Measurements from ENCODE around the gene COBLL1. TPM values are rescaled to one million over a fixed set of nuclear protein-coding genes. Genes with fewer than 3 reads are reported as not detected.
"Not testable (repeated sequence)": the region's sequence is repeated elsewhere in the genome, so short reads cannot be mapped to it uniquely, and the experiment has no call there.

COBLL1 gene
- total RNA-seq, 2 experiments from 2014 or later: not detected

DNA sequence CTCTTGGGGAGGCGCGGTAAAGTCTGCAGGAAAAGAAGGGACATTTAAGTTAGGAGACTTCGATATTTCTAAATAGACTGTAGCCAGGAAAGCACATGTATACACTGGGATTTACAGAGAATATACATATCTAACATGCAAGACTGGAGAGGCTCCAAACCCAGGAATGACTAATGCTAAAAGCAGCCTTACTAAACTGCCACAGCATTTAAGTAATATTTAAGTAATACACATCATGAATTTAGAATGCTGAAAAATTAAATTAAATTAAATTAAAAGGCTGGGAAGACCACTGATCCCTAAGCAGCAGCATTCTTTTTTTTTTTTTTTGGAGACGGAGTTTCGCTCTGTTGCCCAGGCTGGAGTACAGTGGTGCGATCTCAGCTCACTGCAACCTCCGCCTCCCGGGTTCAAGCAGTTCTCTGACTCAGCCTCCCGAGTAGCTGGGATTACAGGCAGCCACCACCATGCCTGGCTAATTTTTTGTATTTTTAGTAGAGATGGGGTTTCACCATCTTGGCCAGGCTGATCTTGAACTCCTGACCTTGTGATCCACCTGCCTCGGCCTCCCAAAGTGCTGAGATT is 131.3 kb downstream of the COBLL1 start:
- H3K36me3 Mint-ChIP-seq (ENCODE audit: low read depth); H3K9me3 Mint-ChIP-seq; POLR2A ChIA-PET; H3K4me1 Mint-ChIP-seq; H3K4me3 Mint-ChIP-seq; H3K27me3 Mint-ChIP-seq; H3K27ac Mint-ChIP-seq; CTCF ChIA-PET; DNase-seq: not testable (repeated sequence)

- Mint-ChIP-seq H3K4me3 (no peak overlapping the region), H3K4me1 (no peaks in the 10 kb centered on the region), H3K9me3 (no peaks in the 10 kb centered on the region), H3K27ac (no peak overlapping the region), H3K36me3 (ENCODE audit: low read depth) (no peaks in the 10 kb centered on the region), H3K27me3 (no peaks in the 10 kb centered on the region)
- ChIA-PET CTCF (no interaction called here), POLR2A (no interaction called here)
- no peak for DNase-seq
Observed at GRCh38 chr2:164706522-164706921, 135.1 kb downstream of the COBLL1 start.

- no peaks in the 10 kb centered on the region for H3K36me3 Mint-ChIP-seq (ENCODE audit: low read depth)
- no peaks in the 10 kb centered on the region for H3K9me3 Mint-ChIP-seq
- ChIA-PET CTCF (no interaction called here), POLR2A (no interaction called here)
- no peak for DNase-seq
- no peaks in the 10 kb centered on the region for H3K27me3 Mint-ChIP-seq
- H3K4me1 Mint-ChIP-seq: no peaks in the 10 kb centered on the region
- H3K27ac Mint-ChIP-seq: no peak overlapping the region
- no peak overlapping the region for H3K4me3 Mint-ChIP-seq
Observed at GRCh38 chr2:164705412-164706167, 136.0 kb downstream of the COBLL1 start.

DNA sequence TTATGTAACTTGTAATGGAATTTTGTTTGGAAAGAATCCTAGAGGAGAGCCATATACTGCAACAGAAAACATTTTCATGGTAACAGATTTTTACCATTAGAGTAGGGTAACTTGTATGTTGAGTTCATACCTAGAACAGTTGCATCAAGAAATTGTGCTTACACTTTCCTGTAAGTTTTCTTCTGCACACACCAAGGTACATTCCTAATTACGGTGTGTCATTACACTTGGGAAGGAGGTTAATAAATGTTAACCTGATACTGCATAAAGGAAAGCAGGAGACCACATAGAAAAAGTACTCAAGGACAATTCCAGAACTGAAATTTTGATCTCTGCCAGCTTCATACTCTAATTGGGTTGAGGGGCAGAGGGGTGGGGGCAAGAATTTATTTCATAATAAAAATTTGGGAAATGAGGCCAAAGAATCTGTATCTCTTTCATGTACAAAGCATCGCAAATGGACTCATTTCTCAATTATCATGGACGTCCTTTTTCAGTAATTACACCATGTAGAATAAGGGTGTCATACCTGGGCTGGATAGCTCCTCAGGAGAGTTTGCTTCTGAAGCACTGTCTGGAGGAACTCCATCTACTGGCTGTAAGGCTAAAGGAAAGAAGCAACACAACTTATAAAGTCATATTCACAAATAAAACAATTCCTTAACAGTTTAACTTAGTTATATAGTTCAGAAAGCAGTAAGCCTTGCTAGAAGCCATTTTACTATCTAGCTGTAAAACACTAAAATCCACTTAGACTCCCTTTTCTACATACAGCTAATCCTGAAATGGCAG is 137.5 kb downstream of the COBLL1 start:
- DNase-seq: no peak
- Mint-ChIP-seq H3K4me1 (no peaks in the 10 kb centered on the region), H3K27ac (no peak overlapping the region), H3K4me3 (no peak overlapping the region), H3K9me3 (no peaks in the 10 kb centered on the region), H3K36me3 (ENCODE audit: low read depth) (no peaks in the 10 kb centered on the region), H3K27me3 (no peaks in the 10 kb centered on the region)
- ChIA-PET CTCF (no interaction called here), POLR2A (no interaction called here)

GRCh38 chr2:164701565-164701964 is 140.1 kb downstream of the COBLL1 start:
- Mint-ChIP-seq H3K36me3 (ENCODE audit: low read depth) (no peaks in the 10 kb centered on the region), H3K4me1 (no peaks in the 10 kb centered on the region), H3K27ac (no peak overlapping the region), H3K9me3 (no peaks in the 10 kb centered on the region), H3K27me3 (no peaks in the 10 kb centered on the region), H3K4me3 (no peak overlapping the region)
- POLR2A ChIA-PET: no interaction called here
- CTCF ChIA-PET: no interaction called here
- no peak for DNase-seq

DNA sequence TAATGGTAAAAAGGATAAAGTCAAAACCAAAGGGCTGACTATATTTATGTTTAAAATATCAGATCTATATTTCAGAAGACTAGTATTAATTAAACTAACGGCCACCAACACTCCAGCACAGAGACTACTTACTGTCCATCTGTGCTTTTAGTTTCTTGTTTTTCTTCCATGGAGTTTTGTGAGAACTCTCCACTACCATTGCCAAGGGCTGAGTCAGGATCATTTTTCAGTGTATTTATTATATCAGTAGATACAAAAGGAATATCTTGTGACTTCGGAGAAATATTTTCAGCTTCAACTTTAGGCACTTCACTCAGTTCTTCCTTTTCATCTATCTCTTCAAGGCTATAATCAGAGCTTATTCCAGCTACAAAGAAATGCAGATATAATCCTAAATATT is 141.2 kb downstream of the COBLL1 start:
- ChIA-PET POLR2A (no interaction called here), CTCF (interaction anchor here (0.6 kb wide), 1 partner anchor 46 kb away, joined by 3 read pairs; no protein-coding TSS in a partner anchor)
- H3K4me3 Mint-ChIP-seq: no peak overlapping the region
- no peaks in the 10 kb centered on the region for H3K4me1 Mint-ChIP-seq
- no peaks in the 10 kb centered on the region for H3K27me3 Mint-ChIP-seq
- H3K36me3 Mint-ChIP-seq (ENCODE audit: low read depth): no peaks in the 10 kb centered on the region
- no peak overlapping the region for H3K27ac Mint-ChIP-seq
- no peaks in the 10 kb centered on the region for H3K9me3 Mint-ChIP-seq
- DNase-seq: no peak

- no peaks in the 10 kb centered on the region for H3K9me3 Mint-ChIP-seq
- H3K4me1 Mint-ChIP-seq: no peaks in the 10 kb centered on the region
- H3K27me3 Mint-ChIP-seq: no peaks in the 10 kb centered on the region
- H3K27ac Mint-ChIP-seq: no peak overlapping the region
- no peak overlapping the region for H3K4me3 Mint-ChIP-seq
- H3K36me3 Mint-ChIP-seq (ENCODE audit: low read depth): no peaks in the 10 kb centered on the region
- ChIA-PET CTCF (no interaction called here), POLR2A (no interaction called here)
- DNase-seq: no peak
Observed at GRCh38 chr2:164697688-164698461, 143.7 kb downstream of the COBLL1 start.

DNA sequence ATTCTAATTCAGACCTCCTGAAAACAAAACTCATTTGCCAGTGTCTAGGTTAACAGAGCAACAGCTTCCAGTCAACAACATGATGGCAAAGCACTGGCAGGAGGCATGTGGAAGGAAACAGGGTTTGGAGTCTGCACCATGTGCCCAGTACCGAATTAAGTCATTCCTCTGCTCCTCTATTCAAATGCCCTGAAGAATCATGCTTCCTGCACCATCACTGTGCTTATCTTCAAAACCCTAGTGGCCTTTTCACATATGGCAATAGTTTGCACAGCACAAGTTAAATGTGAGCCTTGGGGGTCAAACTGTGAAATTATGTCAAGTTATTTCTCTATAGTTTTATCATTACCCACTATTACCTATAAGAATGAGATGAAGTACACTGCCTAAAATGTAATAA is 145.0 kb downstream of the COBLL1 start:
- POLR2A ChIA-PET: no interaction called here
- DNase-seq: no peak
- Mint-ChIP-seq H3K4me1 (no peaks in the 10 kb centered on the region), H3K9me3 (no peaks in the 10 kb centered on the region), H3K4me3 (no peak overlapping the region), H3K27me3 (no peaks in the 10 kb centered on the region), H3K27ac (no peak overlapping the region), H3K36me3 (ENCODE audit: low read depth) (no peaks in the 10 kb centered on the region)
- CTCF ChIA-PET: no interaction called here

DNA sequence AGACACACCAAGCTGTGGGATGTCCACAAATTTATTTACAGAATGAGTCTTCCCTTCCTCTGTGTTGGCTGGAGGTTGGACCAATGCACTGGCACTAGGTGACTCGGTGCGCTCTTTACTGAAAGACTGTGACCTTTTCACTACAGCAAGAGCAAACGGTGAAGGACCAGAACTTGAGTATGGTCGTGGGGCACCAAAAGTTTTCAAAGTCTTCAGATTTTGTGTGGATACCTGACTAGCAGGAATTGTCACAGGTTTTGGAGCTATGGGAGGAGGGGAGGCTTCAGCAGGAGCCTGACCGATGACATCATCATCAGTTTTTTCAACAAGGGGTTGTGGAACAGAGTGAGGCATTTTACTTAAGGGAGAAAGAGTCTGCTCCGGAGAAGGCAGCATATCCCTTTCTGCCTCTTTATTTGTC is 147.3 kb downstream of the COBLL1 start:
- Mint-ChIP-seq H3K4me1 (no peaks in the 10 kb centered on the region), H3K36me3 (ENCODE audit: low read depth) (no peaks in the 10 kb centered on the region), H3K27ac (no peak overlapping the region), H3K4me3 (no peak overlapping the region), H3K9me3 (no peaks in the 10 kb centered on the region), H3K27me3 (no peaks in the 10 kb centered on the region)
- ChIA-PET POLR2A (no interaction called here), CTCF (interaction anchor here (0.9 kb wide), 1 partner anchor 386 kb away, joined by 6 read pairs; no protein-coding TSS in a partner anchor)
- no peak for DNase-seq

- Mint-ChIP-seq H3K4me1 (no peaks in the 10 kb centered on the region), H3K27ac (no peak overlapping the region), H3K27me3 (no peaks in the 10 kb centered on the region), H3K9me3 (no peaks in the 10 kb centered on the region), H3K4me3 (no peak overlapping the region), H3K36me3 (ENCODE audit: low read depth) (no peaks in the 10 kb centered on the region)
- ChIA-PET CTCF (no interaction called here), POLR2A (no interaction called here)
- no peak for DNase-seq
Observed at GRCh38 chr2:164693834-164694233, 147.8 kb downstream of the COBLL1 start.

- Mint-ChIP-seq H3K9me3 (no peaks in the 10 kb centered on the region), H3K27ac (no peak overlapping the region), H3K4me1 (no peaks in the 10 kb centered on the region), H3K27me3 (no peaks in the 10 kb centered on the region), H3K36me3 (ENCODE audit: low read depth) (no peaks in the 10 kb centered on the region), H3K4me3 (no peak overlapping the region)
- ChIA-PET POLR2A (no interaction called here), CTCF (no interaction called here)
- no peak for DNase-seq
Observed at GRCh38 chr2:164693390-164693789, 148.2 kb downstream of the COBLL1 start.

DNA sequence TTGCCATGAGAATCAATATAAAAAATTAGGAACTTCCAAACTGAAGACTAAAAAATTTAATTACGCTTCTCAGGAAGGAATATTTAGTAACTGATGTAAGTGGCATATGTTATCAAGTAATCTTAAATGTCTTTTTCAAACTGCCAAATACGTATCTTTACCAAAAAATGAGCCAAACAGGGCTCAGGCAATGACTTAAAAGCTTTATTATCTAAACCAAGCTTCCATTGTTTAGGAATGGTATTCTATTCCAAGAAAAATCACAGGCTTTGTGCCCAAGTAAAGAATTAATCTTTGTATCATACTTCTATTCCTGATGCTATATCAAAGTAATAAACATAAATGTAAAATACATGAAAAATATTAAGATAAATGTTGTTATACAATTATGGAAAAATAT is 148.7 kb downstream of the COBLL1 start:
- CTCF ChIA-PET: no interaction called here
- DNase-seq: no peak
- Mint-ChIP-seq H3K4me3 (no peak overlapping the region), H3K36me3 (ENCODE audit: low read depth) (no peaks in the 10 kb centered on the region), H3K27me3 (no peaks in the 10 kb centered on the region), H3K4me1 (no peaks in the 10 kb centered on the region), H3K9me3 (no peaks in the 10 kb centered on the region), H3K27ac (no peak overlapping the region)
- POLR2A ChIA-PET: no interaction called here

DNA sequence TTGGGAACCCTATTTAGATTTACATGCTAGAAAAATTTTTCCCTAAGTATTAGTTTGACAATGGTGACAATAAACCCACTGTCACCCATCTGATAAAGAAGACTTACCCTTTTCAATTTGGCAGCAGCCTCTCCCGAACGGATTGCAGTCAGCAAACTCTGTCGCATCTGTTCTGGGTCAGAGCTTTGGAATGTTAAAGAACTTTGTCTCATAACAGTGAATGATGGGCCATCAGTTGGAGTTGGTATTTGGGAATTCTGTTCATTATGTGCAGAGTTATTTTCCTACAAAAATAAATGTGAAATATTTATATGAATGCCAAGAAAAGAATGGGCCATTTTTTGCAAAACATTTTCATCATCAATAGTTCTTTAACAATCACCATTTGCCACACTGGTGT is 149.5 kb downstream of the COBLL1 start:
- Mint-ChIP-seq H3K9me3 (no peaks in the 10 kb centered on the region), H3K27me3 (no peaks in the 10 kb centered on the region), H3K36me3 (ENCODE audit: low read depth) (no peaks in the 10 kb centered on the region), H3K4me1 (no peaks in the 10 kb centered on the region), H3K4me3 (no peak overlapping the region), H3K27ac (no peak overlapping the region)
- no peak for DNase-seq
- CTCF ChIA-PET: no interaction called here
- POLR2A ChIA-PET: no interaction called here

All from activated CD4-positive, alpha-beta T cell treated with anti-CD3 and anti-CD28 coated beads, Interleukin-2, amount 10 ng/mL, durations not matched to agents 7 days and 5 days (primary cell).